GM23338 (cell line): ENCODE results near the gene SAPCD1. TPM values are rescaled to one million over a fixed set of nuclear protein-coding genes. Genes with fewer than 3 reads are reported as not detected.
A peak's percentile ranks its signal among the peaks of the same experiment; 100 is the strongest.

Experiments
- ATAC-seq: fragments of 200-7000 bp; cut with Tn5 transposase; 3 replicates; pipeline ENCODE4 v1.9.1; 2020
- DNase-seq: peaks from one replicate; pipeline ENCODE4 v3.0.0-alpha.2; 2015; ENCODE audit warnings: low spot score
- H2AFZ ChIP-seq: fragments of 200-600 bp; sonication (generic); 2 replicates; pipeline ENCODE4 v1.8.0; 2016; ENCODE audit warnings: antibody characterized with exemption, mild to moderate bottlenecking, moderate library complexity
- H3F3A ChIP-seq: fragments of 200-600 bp; sonication (generic); replicated peaks from 2 replicates; pipeline ENCODE4 v1.8.0; 2017; ENCODE audit warnings: antibody characterized with exemption, mixed run types, low read depth
- H3K27ac ChIP-seq: fragments of 200-600 bp; sonication (generic); 2 replicates; pipeline ENCODE4 v1.6.1; 2016; ENCODE audit warnings: low read depth
- H3K27me3 ChIP-seq: fragments of 200-600 bp; sonication (generic); 2 replicates; pipeline ENCODE4 v1.8.0; 2016; ENCODE audit warnings: mild to moderate bottlenecking, mixed run types, moderate library complexity; ENCODE audit not compliant: insufficient read depth
- H3K36me3 ChIP-seq: fragments of 200-600 bp; sonication (generic); 2 replicates; pipeline ENCODE4 v1.8.0; 2016; ENCODE audit warnings: mild to moderate bottlenecking; ENCODE audit not compliant: insufficient read depth
- H3K4me1 ChIP-seq: fragments of 200-600 bp; sonication (generic); 2 replicates; pipeline ENCODE4 v1.8.0; 2016; ENCODE audit warnings: mild to moderate bottlenecking, moderate library complexity; ENCODE audit not compliant: insufficient read depth
- H3K4me2 ChIP-seq: fragments of 200-600 bp; sonication (generic); 2 replicates; pipeline ENCODE4 v1.7.1; 2017; ENCODE audit warnings: mixed run types
- H3K4me3 ChIP-seq: fragments of 200-600 bp; sonication (generic); 2 replicates; pipeline ENCODE4 v1.6.1; 2016; ENCODE audit warnings: mixed run types
- H3K79me2 ChIP-seq: fragments of 200-600 bp; sonication (generic); replicated peaks from 2 replicates; pipeline ENCODE4 v1.8.0; 2017; ENCODE audit warnings: mild to moderate bottlenecking; ENCODE audit not compliant: insufficient read depth
- H3K9me2 ChIP-seq: fragments of 200-600 bp; sonication (generic); 2 replicates; pipeline ENCODE4 v1.8.0; 2017; ENCODE audit not compliant: insufficient read depth
- H4K20me1 ChIP-seq: fragments of 200-600 bp; sonication (generic); replicated peaks from 2 replicates; pipeline ENCODE4 v1.8.0; 2017; ENCODE audit warnings: mild to moderate bottlenecking; ENCODE audit not compliant: insufficient read depth
- H3K27ac Mint-ChIP-seq: 2 replicates; pipeline ENCODE4 v1.8.0; 2020; ENCODE audit warnings: inconsistent platforms, mild to moderate bottlenecking, moderate library complexity, mixed read lengths
- H3K27me3 Mint-ChIP-seq: 3 replicates; pipeline ENCODE4 v1.8.0; 2022; ENCODE audit warnings: low read depth, mild to moderate bottlenecking, moderate library complexity, mixed read lengths, inconsistent platforms; ENCODE audit not compliant: insufficient read depth, poor library complexity
- H3K36me3 Mint-ChIP-seq: 3 replicates; pipeline ENCODE4 v1.8.0; 2021; ENCODE audit warnings: low read depth, mild to moderate bottlenecking, inconsistent platforms, moderate library complexity, mixed read lengths
- H3K4me1 Mint-ChIP-seq: 3 replicates; pipeline ENCODE4 v1.8.0; 2020; ENCODE audit warnings: mild to moderate bottlenecking, inconsistent platforms, mixed read lengths
- H3K4me3 Mint-ChIP-seq: 3 replicates; pipeline ENCODE4 v1.8.0; 2021; ENCODE audit warnings: moderate library complexity, mild to moderate bottlenecking, inconsistent platforms, mixed read lengths
- H3K9me3 Mint-ChIP-seq: 3 replicates; pipeline ENCODE4 v1.8.0; 2020; ENCODE audit warnings: moderate library complexity, mild to moderate bottlenecking, inconsistent platforms, mixed read lengths
- CTCF ChIP-seq, 2 experiments: fragments of 200-600 bp in 1 of 2; sonication (generic) in 1 of 2; conservative IDR thresholded peaks; 2 replicates each; pipeline versions ENCODE4 v1.5.1 to v1.6.1; 2016 to 2017; ENCODE audit warnings: antibody characterized with exemption in 2 of 2, low read depth in 2 of 2, mild to moderate bottlenecking in 2 of 2, moderate library complexity in 1 of 2
- ETS1 ChIP-seq: IDR thresholded peaks from 2 replicates; pipeline ENCODE4 v1.6.1; 2016; ENCODE audit warnings: antibody characterized with exemption
- ZNF114 ChIP-seq: fragments of 250-450 bp; sonication (Bioruptor Pico); IDR thresholded peaks from 2 replicates; pipeline ENCODE4 v1.5.0; 2020; ENCODE audit warnings: mild to moderate bottlenecking, moderate library complexity
- polyA plus RNA-seq: library from polyadenylated mRNA; unstranded; fragments of >200 nt; fragmentation: Nextera tagmentation; extraction: Ambion mirVana; gene quantifications from 2 replicates; pipeline ENCODE4 v1.2.1, GENCODE V29; 2016
- total RNA-seq: library from RNA; depleted of rRNA; stranded (reverse); fragments of >200 nt; shearing (Covaris generic); gene quantifications from 2 replicates; pipeline ENCODE4 v1.2.3, GENCODE V29; 2014
- TF ChIP-seq, protein P1 (sequence below): fragments of 250-450 bp; sonication (Bioruptor Pico); IDR thresholded peaks from 2 replicates; pipeline ENCODE4 v1.5.0; 2020; ENCODE audit warnings: mild to moderate bottlenecking, moderate library complexity

SAPCD1 gene
- total and polyA plus RNA-seq, 2 experiments from 2014 or later: 3.9 to 5.0 TPM

DNA sequence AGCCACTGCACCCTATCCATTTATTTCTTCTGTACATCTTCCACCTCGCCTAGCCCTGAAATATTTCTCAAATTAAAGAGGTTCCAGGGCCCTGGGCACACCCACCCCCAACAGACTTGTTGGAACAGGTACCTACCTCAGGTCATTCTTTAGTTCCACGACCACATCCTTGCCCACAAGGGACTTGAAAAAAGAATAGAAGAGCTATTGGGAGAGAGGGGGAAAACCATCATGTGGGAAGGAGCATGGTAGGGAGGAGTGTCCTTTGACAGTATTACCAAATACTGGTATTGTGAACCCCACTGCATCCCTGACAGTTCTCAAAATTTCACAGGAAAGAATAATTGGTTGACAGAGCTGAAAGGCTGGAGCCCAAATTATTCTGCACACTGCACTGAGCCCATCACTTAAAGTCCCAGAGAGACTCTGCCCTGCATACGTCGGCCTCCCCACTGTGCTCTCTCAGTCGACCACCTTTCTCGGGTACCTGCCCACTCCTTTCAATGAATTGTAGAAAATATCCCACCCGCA, 43.5 kb downstream of the SAPCD1 start:
- H3K4me1 Mint-ChIP-seq: peaks cover 4% of the 10 kb centered on the region; the same call in 1 of the 3 replicates
- H3K4me3 Mint-ChIP-seq: peak overlapping the region; percentile 93
- Histone ChIP-seq H3F3A (peaks cover 15% of the 10 kb centered on the region), H3K4me1 (peaks cover 7% of the 10 kb centered on the region; the same call in 1 of the 2 replicates), H3K36me3 (no peaks in the 10 kb centered on the region; the same call in 1 of the 2 replicates), H3K79me2 (peaks cover 39% of the 10 kb centered on the region), H2AFZ (peak overlapping the region; percentile 96), H3K27ac (peak overlapping the region; percentile 97), H3K4me2 (peak overlapping the region; percentile 97), H3K4me3 (peak overlapping the region; percentile 96), H3K9me2 (no peaks in the 10 kb centered on the region), H3K27me3 (no peaks in the 10 kb centered on the region), H4K20me1 (peaks cover 3% of the 10 kb centered on the region; the same call in 1 of the 2 replicates)
- TF ChIP-seq ZNF114 (CRISPR knock-in tag) (no peak), ETS1 (no peak), CTCF (conservative IDR thresholded peaks at IDR 0.05; ENCODE audit: low read depth in 2 of 2) (no peak)
- TF ChIP-seq, protein P1, sequence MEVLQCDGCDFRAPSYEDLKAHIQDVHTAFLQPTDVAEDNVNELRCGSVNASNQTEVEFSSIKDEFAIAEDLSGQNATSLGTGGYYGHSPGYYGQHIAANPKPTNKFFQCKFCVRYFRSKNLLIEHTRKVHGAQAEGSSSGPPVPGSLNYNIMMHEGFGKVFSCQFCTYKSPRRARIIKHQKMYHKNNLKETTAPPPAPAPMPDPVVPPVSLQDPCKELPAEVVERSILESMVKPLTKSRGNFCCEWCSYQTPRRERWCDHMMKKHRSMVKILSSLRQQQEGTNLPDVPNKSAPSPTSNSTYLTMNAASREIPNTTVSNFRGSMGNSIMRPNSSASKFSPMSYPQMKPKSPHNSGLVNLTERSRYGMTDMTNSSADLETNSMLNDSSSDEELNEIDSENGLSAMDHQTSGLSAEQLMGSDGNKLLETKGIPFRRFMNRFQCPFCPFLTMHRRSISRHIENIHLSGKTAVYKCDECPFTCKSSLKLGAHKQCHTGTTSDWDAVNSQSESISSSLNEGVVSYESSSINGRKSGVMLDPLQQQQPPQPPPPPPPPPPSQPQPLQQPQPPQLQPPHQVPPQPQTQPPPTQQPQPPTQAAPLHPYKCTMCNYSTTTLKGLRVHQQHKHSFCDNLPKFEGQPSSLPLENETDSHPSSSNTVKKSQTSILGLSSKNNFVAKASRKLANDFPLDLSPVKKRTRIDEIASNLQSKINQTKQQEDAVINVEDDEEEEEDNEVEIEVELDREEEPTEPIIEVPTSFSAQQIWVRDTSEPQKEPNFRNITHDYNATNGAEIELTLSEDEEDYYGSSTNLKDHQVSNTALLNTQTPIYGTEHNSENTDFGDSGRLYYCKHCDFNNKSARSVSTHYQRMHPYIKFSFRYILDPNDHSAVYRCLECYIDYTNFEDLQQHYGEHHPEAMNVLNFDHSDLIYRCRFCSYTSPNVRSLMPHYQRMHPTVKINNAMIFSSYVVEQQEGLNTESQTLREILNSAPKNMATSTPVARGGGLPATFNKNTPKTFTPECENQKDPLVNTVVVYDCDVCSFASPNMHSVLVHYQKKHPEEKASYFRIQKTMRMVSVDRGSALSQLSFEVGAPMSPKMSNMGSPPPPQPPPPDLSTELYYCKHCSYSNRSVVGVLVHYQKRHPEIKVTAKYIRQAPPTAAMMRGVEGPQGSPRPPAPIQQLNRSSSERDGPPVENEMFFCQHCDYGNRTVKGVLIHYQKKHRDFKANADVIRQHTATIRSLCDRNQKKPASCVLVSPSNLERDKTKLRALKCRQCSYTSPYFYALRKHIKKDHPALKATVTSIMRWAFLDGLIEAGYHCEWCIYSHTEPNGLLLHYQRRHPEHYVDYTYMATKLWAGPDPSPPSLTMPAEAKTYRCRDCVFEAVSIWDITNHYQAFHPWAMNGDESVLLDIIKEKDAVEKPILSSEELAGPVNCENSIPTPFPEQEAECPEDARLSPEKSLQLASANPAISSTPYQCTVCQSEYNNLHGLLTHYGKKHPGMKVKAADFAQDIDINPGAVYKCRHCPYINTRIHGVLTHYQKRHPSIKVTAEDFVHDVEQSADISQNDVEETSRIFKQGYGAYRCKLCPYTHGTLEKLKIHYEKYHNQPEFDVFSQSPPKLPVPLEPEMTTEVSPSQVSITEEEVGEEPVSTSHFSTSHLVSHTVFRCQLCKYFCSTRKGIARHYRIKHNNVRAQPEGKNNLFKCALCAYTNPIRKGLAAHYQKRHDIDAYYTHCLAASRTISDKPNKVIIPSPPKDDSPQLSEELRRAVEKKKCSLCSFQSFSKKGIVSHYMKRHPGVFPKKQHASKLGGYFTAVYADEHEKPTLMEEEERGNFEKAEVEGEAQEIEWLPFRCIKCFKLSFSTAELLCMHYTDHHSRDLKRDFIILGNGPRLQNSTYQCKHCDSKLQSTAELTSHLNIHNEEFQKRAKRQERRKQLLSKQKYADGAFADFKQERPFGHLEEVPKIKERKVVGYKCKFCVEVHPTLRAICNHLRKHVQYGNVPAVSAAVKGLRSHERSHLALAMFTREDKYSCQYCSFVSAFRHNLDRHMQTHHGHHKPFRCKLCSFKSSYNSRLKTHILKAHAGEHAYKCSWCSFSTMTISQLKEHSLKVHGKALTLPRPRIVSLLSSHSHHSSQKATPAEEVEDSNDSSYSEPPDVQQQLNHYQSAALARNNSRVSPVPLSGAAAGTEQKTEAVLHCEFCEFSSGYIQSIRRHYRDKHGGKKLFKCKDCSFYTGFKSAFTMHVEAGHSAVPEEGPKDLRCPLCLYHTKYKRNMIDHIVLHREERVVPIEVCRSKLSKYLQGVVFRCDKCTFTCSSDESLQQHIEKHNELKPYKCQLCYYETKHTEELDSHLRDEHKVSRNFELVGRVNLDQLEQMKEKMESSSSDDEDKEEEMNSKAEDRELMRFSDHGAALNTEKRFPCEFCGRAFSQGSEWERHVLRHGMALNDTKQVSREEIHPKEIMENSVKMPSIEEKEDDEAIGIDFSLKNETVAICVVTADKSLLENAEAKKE (CRISPR knock-in tag): no peak
- peaks cover 27% of the 10 kb centered on the region for H3K36me3 Mint-ChIP-seq
- ATAC-seq (no peak), DNase-seq (no peak)
- no peaks in the 10 kb centered on the region for H3K9me3 Mint-ChIP-seq
- peaks cover 9% of the 10 kb centered on the region for H3K27me3 Mint-ChIP-seq
- H3K27ac Mint-ChIP-seq: peak overlapping the region; percentile 93
